Neuronal stem cell (in vitro differentiated cells): ENCODE measurements around the gene RCAN3. TPM values are rescaled to one million over a fixed set of nuclear protein-coding genes. Genes with fewer than 3 reads are reported as not detected.
A peak's percentile ranks its signal among the peaks of the same experiment; 100 is the strongest.

ENCODE experiments used
- DNase-seq: peaks from one replicate; pipeline ENCODE4 v3.0.0-alpha.2; 2013; ENCODE audit warnings: low spot score
- H2AFZ ChIP-seq: one replicate; pipeline ENCODE4 v1.6.1; 2013; ENCODE audit warnings: mild to moderate bottlenecking, low read length, inconsistent platforms
- H2AK5ac ChIP-seq: 2 replicates; pipeline ENCODE4 v1.6.1; 2013; ENCODE audit warnings: low read depth, mild to moderate bottlenecking, inconsistent platforms, low read length, moderate library complexity, mixed read lengths
- H2BK120ac ChIP-seq: 2 replicates; pipeline ENCODE4 v1.6.1; 2013; ENCODE audit warnings: low read depth, mild to moderate bottlenecking, inconsistent platforms, low read length, moderate library complexity, mixed read lengths
- H2BK12ac ChIP-seq: one replicate; pipeline ENCODE4 v1.6.1; 2013; ENCODE audit warnings: low read length, inconsistent platforms
- H2BK15ac ChIP-seq: 2 replicates; pipeline ENCODE4 v1.6.1; 2013; ENCODE audit warnings: mild to moderate bottlenecking, low read length, inconsistent platforms, mixed read lengths
- H2BK5ac ChIP-seq: one replicate; pipeline ENCODE4 v1.6.1; 2013; ENCODE audit warnings: inconsistent platforms, mild to moderate bottlenecking, low read length, moderate library complexity
- H3K14ac ChIP-seq: one replicate; pipeline ENCODE4 v1.6.1; 2013; ENCODE audit warnings: low read length, inconsistent platforms
- H3K18ac ChIP-seq: 2 replicates; pipeline ENCODE4 v1.6.1; 2013; ENCODE audit warnings: low read length, inconsistent platforms
- H3K23ac ChIP-seq: 2 replicates; pipeline ENCODE4 v1.6.1; 2013; ENCODE audit warnings: low read depth, mild to moderate bottlenecking, mixed read lengths, low read length, inconsistent platforms; ENCODE audit not compliant: poor library complexity
- H3K27ac ChIP-seq: replicated peaks from 3 replicates; pipeline ENCODE4 v1.5.1; 2013; ENCODE audit warnings: low read length, inconsistent platforms
- H3K27me3 ChIP-seq, 3 experiments: 2 replicates each; pipeline ENCODE4 v1.6.1; 2013; ENCODE audit warnings: low read length in 3 of 3, mild to moderate bottlenecking in 2 of 3, inconsistent platforms in 1 of 3, low read depth in 1 of 3, mixed read lengths in 1 of 3, moderate library complexity in 1 of 3; ENCODE audit not compliant: control insufficient read depth in 3 of 3, insufficient read depth in 3 of 3
- H3K36me3 ChIP-seq, 2 donors: replicated peaks in 1 of 2; 2 replicates each; pipeline ENCODE4 v1.6.1; 2013; ENCODE audit warnings: low read length in 2 of 2; ENCODE audit not compliant: control insufficient read depth in 2 of 2, insufficient read depth in 2 of 2
- H3K4ac ChIP-seq: 2 replicates; pipeline ENCODE4 v1.6.1; 2013; ENCODE audit warnings: inconsistent platforms, mild to moderate bottlenecking, low read length, moderate library complexity
- H3K4me1 ChIP-seq, 2 donors: 1 replicate in 1 of 2; 2 replicates in 1 of 2; pipeline ENCODE4 v1.6.1; 2013; ENCODE audit warnings: low read length in 2 of 2, low read depth in 1 of 2; ENCODE audit not compliant: control insufficient read depth in 2 of 2, insufficient read depth in 1 of 2
- H3K4me2 ChIP-seq: one replicate; pipeline ENCODE4 v1.6.1; 2013; ENCODE audit warnings: mild to moderate bottlenecking, low read length, inconsistent platforms; ENCODE audit not compliant: insufficient read depth, poor library complexity, severe bottlenecking
- H3K4me3 ChIP-seq, 2 donors: 2 replicates each; pipeline ENCODE4 v1.5.1; 2013; ENCODE audit warnings: low read length in 2 of 2, mild to moderate bottlenecking in 2 of 2, inconsistent platforms in 1 of 2, moderate library complexity in 1 of 2
- H3K79me1 ChIP-seq: one replicate; pipeline ENCODE4 v1.6.1; 2013; ENCODE audit warnings: low read depth, mild to moderate bottlenecking, inconsistent platforms, low read length, moderate library complexity
- H3K9ac ChIP-seq: one replicate; pipeline ENCODE4 v1.6.1; 2013; ENCODE audit warnings: mild to moderate bottlenecking, low read depth, low read length, inconsistent platforms; ENCODE audit not compliant: poor library complexity
- H3K9me3 ChIP-seq, 2 donors: replicated peaks in 1 of 2; 2 replicates each; pipeline versions ENCODE3 to v1.6.1; 2013; ENCODE audit warnings: low read length in 2 of 2, mild to moderate bottlenecking in 2 of 2, inconsistent platforms in 1 of 2, low read depth in 1 of 2, mixed read lengths in 1 of 2, moderate library complexity in 1 of 2; ENCODE audit not compliant: control insufficient read depth in 2 of 2, insufficient read depth in 1 of 2
- H4K8ac ChIP-seq: one replicate; pipeline ENCODE4 v1.6.1; 2013; ENCODE audit warnings: low read depth, mild to moderate bottlenecking, inconsistent platforms, low read length, moderate library complexity
- H4K91ac ChIP-seq: one replicate; pipeline ENCODE4 v1.6.1; 2013; ENCODE audit warnings: low read length, low read depth, mild to moderate bottlenecking, inconsistent platforms; ENCODE audit not compliant: poor library complexity
- WGBS, 2 donors: extraction: QIAGEN DNeasy Blood & Tissue Kit; methylation state at CpG; one replicate each; pipeline ENCODE4 v1.1.7; 2013; ENCODE audit warnings: missing lambda C conversion rate in 2 of 2, mixed read lengths in 1 of 2; ENCODE audit not compliant: insufficient read length in 2 of 2, insufficient replicate concordance in 1 of 2; ENCODE audit errors: extremely low coverage in 2 of 2; 5-methylcytosine and 5-hydroxymethylcytosine counted together
- polyA plus RNA-seq, 2 experiments: library from polyadenylated mRNA; stranded (reverse); fragments of 200-250 nt; gene quantifications; one replicate each; pipeline ENCODE4 v1.2.3, GENCODE V29; 2013

RCAN3 gene
- 3.1 TPM for polyA plus RNA-seq (2013, experiment 1 of 2)
- 3.0 TPM for polyA plus RNA-seq (2013, experiment 2 of 2)

DNA sequence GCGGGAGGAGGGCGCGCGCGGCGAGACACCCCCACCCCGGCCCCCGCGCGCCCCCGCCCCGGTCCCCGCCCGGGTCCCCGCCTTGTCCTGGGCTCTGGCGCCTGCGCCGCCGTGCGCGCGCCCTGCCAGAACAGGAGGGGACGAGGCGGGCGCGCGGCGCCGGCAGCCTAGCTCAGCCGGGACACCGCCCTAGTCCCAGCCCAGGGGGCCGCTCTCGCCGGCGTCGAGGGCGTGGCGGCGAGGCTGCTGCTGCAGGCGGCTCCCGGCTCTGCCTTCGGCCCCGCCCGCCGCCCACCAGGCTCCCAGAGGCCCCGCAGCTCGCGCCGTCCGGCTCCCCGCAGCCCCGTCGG is at the start of gene RCAN3:
Gene RCAN3 (plus strand): TSS at position 128 of the 350 bp plus-strand sequence. CDS start 11,537 bp downstream, outside the sequence.
- Histone ChIP-seq H3K9me3 (peaks cover 0 to 2% of the 10 kb centered on the region in 2 donors), H3K18ac (peak within 1 kb of the TSS; percentile 92), H2BK12ac (no peak within 1 kb of the TSS), H4K8ac (no peak within 1 kb of the TSS), H3K9ac (no peak within 1 kb of the TSS), H3K27ac (no peak within 1 kb of the TSS), H2AK5ac (no peak within 1 kb of the TSS), H2BK15ac (no peak within 1 kb of the TSS), H4K91ac (no peak within 1 kb of the TSS), H3K27me3 (peaks cover 7 to 82% (median 18%) of the 10 kb centered on the region in 3 experiments), H3K14ac (peak within 1 kb of the TSS; percentile 50), H3K79me1 (peaks cover 2% of the 10 kb centered on the region), H3K23ac (peak within 1 kb of the TSS; percentile 58), H3K4me3 (peak within 1 kb of the TSS; percentile 27 to 89), H3K4me2 (peak within 1 kb of the TSS; percentile 85), H3K4ac (no peak within 1 kb of the TSS), H3K4me1 (peaks cover 0 to 8% of the 10 kb centered on the region in 2 donors), H2AFZ (peak within 1 kb of the TSS; percentile 77), H2BK120ac (no peak within 1 kb of the TSS), H2BK5ac (no peak within 1 kb of the TSS), H3K36me3 (no peaks in the 10 kb centered on the region)
- no CpG with 5 or more reads among the region's 53 CpGs for WGBS, 2 donors
- DNase-seq, result peak; percentile 65

DNA sequence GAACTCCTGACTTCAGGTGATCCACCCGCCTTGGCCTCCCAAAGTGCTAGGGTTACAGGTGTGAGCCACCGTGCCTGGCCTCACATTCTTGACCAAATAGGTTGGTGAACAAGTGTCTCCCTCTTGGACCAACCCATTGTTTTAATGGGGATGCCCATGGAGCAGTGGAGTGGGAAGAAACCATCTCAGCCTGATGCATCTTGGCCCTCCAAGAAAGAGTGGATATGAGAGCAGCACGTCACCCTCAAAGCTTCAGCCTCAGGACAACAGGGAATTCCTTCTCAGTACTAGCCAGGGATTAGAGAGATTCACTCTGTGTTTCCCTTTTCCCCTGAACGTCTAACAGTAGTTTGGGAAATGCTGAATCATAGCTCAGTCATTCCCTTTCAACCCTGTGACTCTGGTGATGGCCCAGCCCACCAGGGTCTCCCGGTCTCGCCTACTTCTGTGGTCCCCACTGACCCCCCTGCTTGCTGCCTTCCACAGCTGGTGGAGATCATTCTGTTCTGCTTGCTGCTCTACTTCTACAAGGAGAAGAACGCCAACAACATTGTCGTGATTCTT is 49.6 kb upstream of the RCAN3 start:
- WGBS, 2 donors, result no CpG with 5 or more reads among the region's 8 CpGs
- Histone ChIP-seq H2BK12ac (no peak overlapping the region), H3K27ac (no peak overlapping the region), H2AK5ac (no peak overlapping the region), H3K4me2 (no peak overlapping the region), H4K8ac (no peak overlapping the region), H3K4ac (no peak overlapping the region), H3K79me1 (no peaks in the 10 kb centered on the region), H3K18ac (no peak overlapping the region), H4K91ac (no peak overlapping the region), H3K9ac (no peak overlapping the region), H3K9me3 (no peaks in the 10 kb centered on the region), H2BK5ac (no peak overlapping the region), H3K23ac (no peak overlapping the region), H3K4me1 (no peaks in the 10 kb centered on the region), H2BK15ac (no peak overlapping the region), H3K27me3 (no peaks in the 10 kb centered on the region), H3K14ac (no peak overlapping the region), H3K4me3 (no peak overlapping the region), H2AFZ (no peak overlapping the region), H2BK120ac (no peak overlapping the region), H3K36me3 (no peaks in the 10 kb centered on the region)
- DNase-seq, result no peak

DNA sequence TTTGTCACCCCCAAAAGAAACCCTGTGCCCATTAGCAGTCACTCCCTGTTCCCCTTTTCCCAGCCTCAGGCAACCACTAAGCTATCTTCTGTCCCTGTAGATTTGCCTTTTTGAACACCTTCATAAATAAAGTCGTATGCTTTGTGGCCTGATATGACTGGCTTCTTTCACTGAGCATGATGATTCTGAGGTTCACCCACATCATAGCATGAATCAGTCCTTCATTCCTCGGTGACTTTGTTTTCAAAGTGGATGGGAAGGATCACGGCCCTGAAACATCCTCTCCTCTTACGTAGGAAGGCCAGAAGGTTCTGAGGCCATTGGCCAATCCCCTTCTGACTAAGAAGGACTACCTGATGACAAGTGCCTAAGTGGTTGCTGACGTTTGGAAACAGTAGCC is 48.0 kb upstream of the RCAN3 start:
- Histone ChIP-seq H4K8ac (no peak overlapping the region), H3K4me3 (no peak overlapping the region), H3K14ac (no peak overlapping the region), H3K18ac (no peak overlapping the region), H2BK15ac (no peak overlapping the region), H2BK5ac (no peak overlapping the region), H2AFZ (no peak overlapping the region), H3K4ac (no peak overlapping the region), H2BK120ac (no peak overlapping the region), H3K27ac (no peak overlapping the region), H2AK5ac (no peak overlapping the region), H3K9me3 (no peaks in the 10 kb centered on the region), H3K27me3 (no peaks in the 10 kb centered on the region), H3K4me2 (no peak overlapping the region), H3K4me1 (no peaks in the 10 kb centered on the region), H2BK12ac (no peak overlapping the region), H4K91ac (no peak overlapping the region), H3K36me3 (no peaks in the 10 kb centered on the region), H3K23ac (no peak overlapping the region), H3K9ac (no peak overlapping the region), H3K79me1 (no peaks in the 10 kb centered on the region)
- WGBS, 2 donors, result no CpG with 5 or more reads among the region's 5 CpGs
- no peak for DNase-seq

DNA sequence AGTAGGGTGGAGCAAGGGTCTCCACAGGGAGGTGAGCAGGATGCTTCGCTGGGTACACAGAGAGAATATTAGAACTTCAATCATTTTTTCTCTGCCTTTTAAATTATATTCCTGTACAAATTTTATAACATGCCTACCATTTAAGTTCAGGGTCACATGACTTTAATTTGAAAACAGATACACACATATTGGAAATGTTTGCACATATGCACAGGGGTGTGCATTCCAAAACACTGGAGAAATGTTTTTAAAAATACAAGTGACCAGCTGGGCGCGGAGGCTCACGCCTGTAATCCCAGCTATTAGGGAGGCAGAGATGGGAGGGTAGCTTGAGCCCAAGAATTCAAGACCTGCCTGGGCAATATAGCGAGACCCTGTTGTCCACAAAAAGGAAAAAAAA is 47.4 kb upstream of the RCAN3 start:
- Histone ChIP-seq H2BK15ac (no peak overlapping the region), H3K14ac (no peak overlapping the region), H3K9me3 (no peaks in the 10 kb centered on the region), H3K4ac (no peak overlapping the region), H3K23ac (no peak overlapping the region), H3K9ac (no peak overlapping the region), H3K18ac (no peak overlapping the region), H3K4me1 (no peaks in the 10 kb centered on the region), H2AFZ (no peak overlapping the region), H3K79me1 (no peaks in the 10 kb centered on the region), H2BK120ac (no peak overlapping the region), H3K27ac (no peak overlapping the region), H3K27me3 (no peaks in the 10 kb centered on the region), H4K8ac (no peak overlapping the region), H2AK5ac (no peak overlapping the region), H2BK12ac (no peak overlapping the region), H3K36me3 (no peaks in the 10 kb centered on the region), H3K4me2 (no peak overlapping the region), H2BK5ac (no peak overlapping the region), H4K91ac (no peak overlapping the region), H3K4me3 (no peak overlapping the region)
- DNase-seq, result no peak
- no CpG with 5 or more reads among the region's 5 CpGs for WGBS, 2 donors
